ENCODE measurements around the gene SLC44A3. TPM values are rescaled to one million over a fixed set of nuclear protein-coding genes. Genes with fewer than 3 reads are reported as not detected.

Gene SLC44A3
- total RNA-seq, 2 donors from 2014 or later = not detected

DNA sequence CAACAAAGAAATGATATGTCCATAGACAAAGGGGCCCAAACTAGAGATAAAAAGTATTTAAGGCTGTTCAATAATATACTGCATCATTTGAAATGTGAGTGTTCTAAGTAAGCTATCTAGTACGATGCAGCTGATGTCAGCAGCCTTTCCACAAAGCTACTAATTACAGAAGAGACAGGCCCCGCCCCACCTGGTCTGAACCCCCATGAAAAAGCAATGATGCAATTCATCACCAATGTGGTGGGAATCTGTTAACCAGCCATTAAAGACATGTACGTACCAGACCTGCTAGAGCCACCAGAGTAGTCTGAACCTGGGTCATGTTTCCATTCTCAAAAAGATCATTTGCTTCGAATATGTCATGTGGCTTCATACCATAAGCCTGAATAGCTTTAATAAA is 81.7 kb downstream of the SLC44A3 start:
- ATAC-seq (no peak), DNase-seq (ENCODE audit: low spot score) (no peak)
- no peak overlapping the region for H3K27ac Mint-ChIP-seq
- no peaks in the 10 kb centered on the region for H3K9me3 Mint-ChIP-seq
- no peaks in the 10 kb centered on the region for H3K4me1 Mint-ChIP-seq (ENCODE audit: low read depth in 2 of 2)
- H3K4me3 Mint-ChIP-seq = no peak overlapping the region
- H3K36me3 Mint-ChIP-seq = no peaks in the 10 kb centered on the region
- H3K27me3 Mint-ChIP-seq = peaks cover 2 to 7% of the 10 kb centered on the region in 2 donors

DNA sequence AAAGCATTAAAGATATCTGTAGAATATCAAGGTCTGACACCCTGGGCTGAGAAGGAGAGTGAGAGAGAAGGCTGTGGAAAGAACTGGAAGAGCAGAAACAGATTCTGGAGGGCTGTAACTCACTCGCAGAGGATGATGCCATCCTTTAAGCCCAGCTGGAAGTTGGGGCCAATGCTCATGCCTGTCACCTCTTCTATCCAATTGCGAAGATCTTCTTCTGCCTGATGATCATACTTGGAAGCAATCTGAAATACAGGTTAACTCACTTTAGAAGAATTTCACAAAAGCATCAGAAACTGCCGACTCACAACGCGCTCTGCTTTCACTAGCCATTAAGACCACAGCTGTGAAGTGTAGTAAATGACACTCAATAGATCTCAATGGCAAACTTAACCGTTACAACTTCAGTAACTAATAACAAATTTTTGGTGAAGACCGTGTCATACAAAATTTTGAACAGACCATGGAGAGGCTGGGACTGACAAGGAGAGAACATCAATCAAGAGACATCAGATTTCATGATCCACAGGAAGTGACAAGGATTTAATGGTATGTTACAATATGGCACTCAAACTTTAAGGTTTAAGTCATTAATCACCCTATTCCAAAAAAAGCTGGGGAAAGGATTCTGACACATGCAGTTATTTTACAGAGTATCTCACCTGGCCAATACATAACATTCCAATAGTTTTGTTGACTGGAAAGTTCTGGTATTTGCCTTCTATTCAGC is 83.3 kb downstream of the SLC44A3 start:
- H3K4me1 Mint-ChIP-seq (ENCODE audit: low read depth in 2 of 2) = no peaks in the 10 kb centered on the region
- ATAC-seq = no peak
- no peak for DNase-seq (ENCODE audit: low spot score)
- no peaks in the 10 kb centered on the region for H3K9me3 Mint-ChIP-seq
- no peak overlapping the region for H3K4me3 Mint-ChIP-seq
- H3K36me3 Mint-ChIP-seq = no peaks in the 10 kb centered on the region
- H3K27ac Mint-ChIP-seq = no peak overlapping the region
- peaks cover 4 to 14% of the 10 kb centered on the region in 2 donors for H3K27me3 Mint-ChIP-seq

DNA sequence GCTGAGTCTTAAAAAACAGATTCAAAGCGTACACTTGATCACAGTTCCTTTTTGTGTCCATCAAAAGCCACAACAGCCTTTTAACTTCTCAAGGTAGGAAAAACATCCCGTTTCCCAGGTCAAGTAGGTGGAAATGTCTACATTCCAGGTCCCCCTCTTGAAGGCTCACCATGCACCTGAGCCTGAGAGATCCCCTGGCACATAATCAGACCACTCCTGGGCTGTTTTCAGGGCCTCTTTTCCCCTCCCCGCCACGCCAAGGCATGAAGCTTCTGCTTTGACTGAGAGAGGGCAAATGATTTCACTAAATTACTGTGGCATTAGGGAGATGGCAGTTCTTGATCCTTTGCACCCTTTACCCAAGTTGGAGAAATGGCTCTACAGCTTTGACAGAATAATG is 85.0 kb downstream of the SLC44A3 start:
- no peaks in the 10 kb centered on the region for H3K9me3 Mint-ChIP-seq
- DNase-seq (ENCODE audit: low spot score) (no peak), ATAC-seq (no peak)
- no peaks in the 10 kb centered on the region for H3K4me1 Mint-ChIP-seq (ENCODE audit: low read depth in 2 of 2)
- peaks cover 11 to 25% of the 10 kb centered on the region in 2 donors for H3K27me3 Mint-ChIP-seq
- H3K36me3 Mint-ChIP-seq = no peaks in the 10 kb centered on the region
- no peak overlapping the region for H3K4me3 Mint-ChIP-seq
- H3K27ac Mint-ChIP-seq = no peak overlapping the region

DNA sequence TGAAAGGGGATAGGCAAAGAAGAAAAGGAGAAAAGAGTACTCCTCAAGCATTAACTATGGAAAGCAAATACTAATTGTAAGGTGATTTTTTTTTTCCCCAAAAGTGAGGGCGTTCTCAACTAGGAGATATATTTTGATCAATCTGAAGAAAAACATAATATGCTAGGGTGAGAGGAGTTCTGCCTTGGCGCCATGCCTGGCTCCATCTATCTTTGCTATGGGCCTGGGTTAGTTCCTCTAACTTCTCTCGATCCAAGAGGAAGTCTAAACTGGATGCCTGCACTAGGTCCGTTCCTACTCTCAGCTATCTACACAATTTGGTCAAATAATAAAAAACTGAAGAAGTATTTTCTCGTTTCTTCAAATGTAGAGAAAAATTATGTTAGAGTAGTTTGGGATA is 86.2 kb downstream of the SLC44A3 start:
- DNase-seq (ENCODE audit: low spot score) = no peak

DNA sequence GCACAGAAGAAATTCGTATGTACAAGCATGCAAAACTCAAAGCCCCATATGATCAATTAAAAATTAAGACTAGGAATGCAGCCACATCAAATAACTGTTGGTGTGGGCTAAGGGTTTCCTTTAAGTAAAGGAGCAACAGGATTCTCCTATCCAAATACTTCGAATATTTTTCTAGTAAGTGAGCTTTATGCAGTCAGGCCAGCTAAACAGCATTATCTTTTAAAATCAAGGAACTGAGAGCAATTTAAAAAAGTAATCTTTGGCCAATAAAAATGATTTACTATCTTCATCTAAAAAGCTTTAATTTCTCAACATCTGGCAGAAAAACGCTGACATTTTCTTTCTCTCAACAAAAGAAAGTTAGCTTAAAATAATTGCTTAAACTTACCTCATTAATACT is 87.0 kb downstream of the SLC44A3 start:
- no peaks in the 10 kb centered on the region for H3K9me3 Mint-ChIP-seq
- ATAC-seq = no peak
- DNase-seq (ENCODE audit: low spot score) = no peak
- peaks cover 19 to 36% of the 10 kb centered on the region in 2 donors for H3K27me3 Mint-ChIP-seq
- no peak overlapping the region for H3K27ac Mint-ChIP-seq
- H3K4me1 Mint-ChIP-seq (ENCODE audit: low read depth in 2 of 2) = no peaks in the 10 kb centered on the region
- H3K4me3 Mint-ChIP-seq = no peak overlapping the region
- no peaks in the 10 kb centered on the region for H3K36me3 Mint-ChIP-seq

More for the DNA sequence above, 86.2 kb downstream of the SLC44A3 start:
- no peaks in the 10 kb centered on the region for H3K9me3 Mint-ChIP-seq
- peaks cover 19 to 36% of the 10 kb centered on the region in 2 donors for H3K27me3 Mint-ChIP-seq
- H3K4me3 Mint-ChIP-seq = no peak overlapping the region
- H3K36me3 Mint-ChIP-seq = no peaks in the 10 kb centered on the region
- H3K4me1 Mint-ChIP-seq (ENCODE audit: low read depth in 2 of 2) = no peaks in the 10 kb centered on the region
- no peak overlapping the region for H3K27ac Mint-ChIP-seq
- no peak for ATAC-seq

DNA sequence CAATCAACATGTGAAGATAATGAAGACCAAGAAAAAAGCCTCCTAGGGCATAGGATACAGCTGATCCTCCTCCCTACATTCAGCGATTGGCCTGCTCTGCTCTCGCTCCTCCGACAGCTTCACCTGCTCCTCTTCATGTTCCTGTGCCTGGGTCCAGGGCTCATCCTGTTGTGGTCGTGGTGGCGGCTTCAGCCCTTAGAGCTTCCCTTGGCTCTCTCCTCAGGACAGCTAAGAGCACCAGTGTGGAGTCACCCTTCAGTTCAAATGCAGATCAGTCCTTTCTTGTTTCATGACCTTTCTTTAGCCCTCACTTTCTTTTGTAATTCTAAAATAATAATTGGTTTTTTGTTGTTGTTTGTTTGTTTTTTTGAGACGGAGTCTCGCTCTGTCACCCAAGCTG is 88.0 kb downstream of the SLC44A3 start:
- no peaks in the 10 kb centered on the region for H3K9me3 Mint-ChIP-seq
- H3K4me1 Mint-ChIP-seq (ENCODE audit: low read depth in 2 of 2) = no peaks in the 10 kb centered on the region
- H3K27ac Mint-ChIP-seq = no peak overlapping the region
- peaks cover 17 to 40% of the 10 kb centered on the region in 2 donors for H3K27me3 Mint-ChIP-seq
- H3K4me3 Mint-ChIP-seq = no peak overlapping the region
- DNase-seq (ENCODE audit: low spot score) (no peak), ATAC-seq (no peak)
- H3K36me3 Mint-ChIP-seq = no peaks in the 10 kb centered on the region

DNA sequence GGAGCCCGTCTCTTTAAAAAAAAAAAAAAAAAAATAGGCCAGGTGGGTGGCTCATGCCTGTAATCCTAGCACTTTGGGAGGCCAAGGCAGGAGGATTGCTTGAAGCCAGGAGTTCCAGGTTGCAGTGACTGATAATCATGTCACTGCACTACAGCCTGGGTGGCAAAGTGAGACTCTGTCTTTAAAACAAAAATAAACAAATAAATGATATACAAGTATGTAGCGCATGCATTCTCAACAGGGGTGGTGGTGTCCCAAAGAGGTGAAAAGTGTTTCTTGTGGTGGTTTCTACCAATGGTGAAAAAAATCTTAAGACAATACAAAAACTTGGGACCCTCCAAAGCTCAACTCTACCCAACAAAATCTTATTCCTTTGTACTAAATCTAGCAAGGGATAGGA is 88.8 kb downstream of the SLC44A3 start:
- DNase-seq (ENCODE audit: low spot score) (no peak), ATAC-seq (no peak)
- Mint-ChIP-seq H3K9me3 (no peaks in the 10 kb centered on the region), H3K4me1 (ENCODE audit: low read depth in 2 of 2) (no peaks in the 10 kb centered on the region), H3K4me3 (no peak overlapping the region), H3K27ac (no peak overlapping the region), H3K36me3 (no peaks in the 10 kb centered on the region), H3K27me3 (peaks cover 23 to 48% of the 10 kb centered on the region in 2 donors)

DNA sequence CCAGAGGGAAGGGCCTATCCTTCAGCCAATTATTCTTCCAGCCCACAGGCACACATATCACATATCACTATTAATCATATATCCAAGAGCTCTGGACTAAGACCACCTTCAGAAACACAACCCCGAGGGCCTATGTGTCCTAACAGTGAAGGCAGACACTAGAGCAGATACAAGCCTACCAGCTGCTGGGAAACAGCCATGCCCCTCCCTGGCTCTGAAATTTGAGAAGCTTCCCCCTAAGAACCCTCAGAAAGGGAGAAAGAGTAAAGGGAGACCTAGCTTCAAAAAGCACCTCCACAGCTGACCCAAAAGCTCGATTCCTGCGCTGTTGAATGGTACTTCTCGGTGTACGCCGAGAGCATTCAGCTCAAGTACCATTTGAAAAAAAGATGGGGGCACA is 89.3 kb downstream of the SLC44A3 start:
- Mint-ChIP-seq H3K27ac (no peak overlapping the region), H3K27me3 (peaks cover 28 to 50% of the 10 kb centered on the region in 2 donors)
- ATAC-seq = no peak

DNA sequence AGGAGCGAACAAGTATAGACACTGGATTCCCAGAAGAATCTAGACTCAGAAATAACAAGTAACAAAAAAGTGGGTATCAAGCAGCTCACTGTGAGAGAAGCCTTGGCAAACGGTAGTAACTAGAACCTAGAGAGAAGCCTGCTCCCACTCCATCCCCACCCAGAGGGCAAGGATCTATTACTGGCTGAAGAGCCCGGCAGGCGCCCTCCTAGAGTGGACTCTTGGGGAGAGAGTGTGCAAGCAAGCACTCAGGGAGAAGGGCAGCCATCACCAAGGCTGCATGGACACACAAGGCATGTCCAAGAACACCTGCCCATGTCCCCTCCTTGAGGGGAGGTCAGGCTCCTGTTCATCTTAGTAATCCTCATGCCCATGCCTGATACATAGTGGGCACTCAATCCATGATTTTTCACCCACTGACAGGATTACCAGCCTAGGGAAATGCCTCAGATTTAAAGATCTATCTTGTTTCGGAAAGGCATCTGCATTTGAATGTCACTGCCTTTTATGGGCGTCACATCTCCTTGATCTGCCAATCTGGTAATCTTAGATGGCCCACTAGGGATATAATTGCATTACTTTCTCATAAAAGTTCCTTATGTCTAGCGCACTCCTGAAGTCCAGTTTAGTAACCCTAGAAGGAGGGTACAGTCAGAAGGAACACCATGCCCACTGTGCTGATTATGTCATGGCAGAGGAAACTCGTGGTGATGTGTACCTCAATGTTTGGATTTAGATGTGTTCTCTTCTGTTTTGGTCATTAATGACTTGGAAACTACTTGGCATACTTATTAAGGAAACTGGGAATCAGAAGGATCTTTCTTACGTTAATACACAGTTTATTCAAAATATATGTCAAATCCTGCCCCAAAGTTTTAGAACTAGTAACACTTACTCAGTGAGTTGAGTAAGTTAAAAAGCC is 92.4 kb downstream of the SLC44A3 start:
- DNase-seq (ENCODE audit: low spot score) (no peak), ATAC-seq (no peak)
- Mint-ChIP-seq H3K27me3 (peaks cover 43 to 48% of the 10 kb centered on the region in 2 donors), H3K4me1 (ENCODE audit: low read depth in 2 of 2) (no peaks in the 10 kb centered on the region), H3K9me3 (no peaks in the 10 kb centered on the region), H3K27ac (no peak overlapping the region), H3K4me3 (no peak overlapping the region), H3K36me3 (no peaks in the 10 kb centered on the region)

More for the DNA sequence above, 89.3 kb downstream of the SLC44A3 start:
- no peak overlapping the region for H3K4me3 Mint-ChIP-seq
- DNase-seq (ENCODE audit: low spot score) = no peak
- no peaks in the 10 kb centered on the region for H3K4me1 Mint-ChIP-seq (ENCODE audit: low read depth in 2 of 2)
- no peaks in the 10 kb centered on the region for H3K36me3 Mint-ChIP-seq
- H3K9me3 Mint-ChIP-seq = no peaks in the 10 kb centered on the region

DNA sequence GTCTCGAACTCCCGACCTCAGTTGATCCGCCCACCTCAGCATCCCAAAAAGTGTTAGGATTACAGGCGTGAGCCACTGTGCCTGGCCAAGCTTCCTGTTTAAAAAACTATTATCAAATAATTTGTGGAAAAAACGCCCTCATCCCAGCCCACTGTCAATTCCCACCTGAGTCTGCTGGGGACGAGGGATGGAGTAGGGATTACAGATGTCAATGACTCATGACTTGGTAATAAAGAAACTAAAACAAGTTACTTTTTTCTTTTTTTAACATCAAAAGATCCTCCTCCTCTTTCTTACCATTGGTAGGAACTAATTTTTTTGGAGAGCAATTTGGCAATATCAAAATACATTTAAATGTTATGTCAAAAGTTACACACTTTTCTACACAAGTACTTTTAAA is 97.1 kb downstream of the SLC44A3 start:
- no peak overlapping the region for H3K27ac Mint-ChIP-seq
- peaks cover 34 to 37% of the 10 kb centered on the region in 2 donors for H3K27me3 Mint-ChIP-seq
- DNase-seq (ENCODE audit: low spot score) (no peak), ATAC-seq (no peak)
- no peaks in the 10 kb centered on the region for H3K4me1 Mint-ChIP-seq (ENCODE audit: low read depth in 2 of 2)
- H3K36me3 Mint-ChIP-seq = no peaks in the 10 kb centered on the region
- no peak overlapping the region for H3K4me3 Mint-ChIP-seq
- H3K9me3 Mint-ChIP-seq = no peaks in the 10 kb centered on the region

DNA sequence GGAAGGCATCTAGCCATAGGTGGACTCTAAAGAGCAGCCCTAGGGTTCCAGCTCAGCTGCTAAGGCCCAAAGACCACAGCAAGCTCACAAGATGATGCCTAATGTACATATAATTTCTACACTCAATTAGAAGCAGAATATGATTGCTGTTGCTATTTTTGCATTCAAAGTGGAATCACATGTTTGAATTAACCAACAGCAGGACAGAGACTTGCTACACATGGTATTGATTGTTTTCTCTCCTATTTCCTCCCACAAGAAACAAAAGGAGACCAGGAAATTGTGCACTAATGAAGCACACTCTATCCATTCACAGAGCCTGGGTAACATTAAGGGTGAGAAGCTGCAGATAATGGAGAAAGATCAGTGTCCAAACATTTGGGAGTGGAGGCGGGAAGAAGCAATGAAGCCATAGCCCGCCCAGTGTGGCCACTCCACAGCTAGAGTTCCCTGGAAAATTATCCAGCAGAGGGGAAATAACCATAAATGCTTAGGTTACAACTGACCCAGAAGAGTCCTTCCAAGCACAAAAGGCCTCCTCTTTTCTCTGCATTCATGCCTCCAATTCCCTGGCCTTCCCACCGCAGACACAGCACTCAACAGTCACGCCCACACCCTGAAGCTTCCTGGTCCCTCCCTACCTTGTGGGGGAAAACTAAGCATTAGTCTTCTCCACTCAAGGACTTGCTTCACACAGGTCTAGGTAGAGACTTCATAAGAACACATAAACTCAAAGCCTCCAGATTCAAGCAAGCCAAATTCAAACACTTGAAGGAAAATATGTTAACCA is 99.3 kb downstream of the SLC44A3 start:
- Mint-ChIP-seq H3K27me3 (peaks cover 35 to 39% of the 10 kb centered on the region in 2 donors), H3K9me3 (no peaks in the 10 kb centered on the region), H3K27ac (no peak overlapping the region), H3K4me1 (ENCODE audit: low read depth in 2 of 2) (peaks cover 0 to 3% of the 10 kb centered on the region in 2 donors), H3K36me3 (no peaks in the 10 kb centered on the region), H3K4me3 (no peak overlapping the region)
- DNase-seq (ENCODE audit: low spot score) (no peak), ATAC-seq (no peak)

DNA sequence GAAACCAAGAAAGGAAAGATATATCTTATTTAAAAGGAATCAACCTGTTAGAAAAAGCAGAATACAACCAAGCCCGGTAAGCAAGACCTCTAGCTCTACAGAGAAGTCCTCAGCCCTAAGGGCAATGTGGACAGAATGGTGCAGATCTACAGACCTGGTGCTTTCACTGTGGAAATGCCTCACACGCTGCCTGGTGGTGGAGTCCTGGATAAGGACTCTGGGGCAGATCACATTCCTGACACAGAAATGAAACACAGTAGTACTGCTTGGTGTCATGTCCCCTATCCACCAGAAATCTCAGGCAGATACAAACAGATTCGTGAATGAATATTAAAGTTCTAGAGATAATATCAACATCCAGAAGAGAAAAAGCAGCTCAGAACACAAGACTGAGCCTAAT is 99.9 kb downstream of the SLC44A3 start:
- Mint-ChIP-seq H3K36me3 (no peaks in the 10 kb centered on the region), H3K9me3 (no peaks in the 10 kb centered on the region), H3K27me3 (peaks cover 38 to 43% of the 10 kb centered on the region in 2 donors), H3K4me3 (no peak overlapping the region), H3K4me1 (ENCODE audit: low read depth in 2 of 2) (peaks cover 0 to 3% of the 10 kb centered on the region in 2 donors), H3K27ac (no peak overlapping the region)
- DNase-seq (ENCODE audit: low spot score) = no peak
- ATAC-seq = no peak

DNA sequence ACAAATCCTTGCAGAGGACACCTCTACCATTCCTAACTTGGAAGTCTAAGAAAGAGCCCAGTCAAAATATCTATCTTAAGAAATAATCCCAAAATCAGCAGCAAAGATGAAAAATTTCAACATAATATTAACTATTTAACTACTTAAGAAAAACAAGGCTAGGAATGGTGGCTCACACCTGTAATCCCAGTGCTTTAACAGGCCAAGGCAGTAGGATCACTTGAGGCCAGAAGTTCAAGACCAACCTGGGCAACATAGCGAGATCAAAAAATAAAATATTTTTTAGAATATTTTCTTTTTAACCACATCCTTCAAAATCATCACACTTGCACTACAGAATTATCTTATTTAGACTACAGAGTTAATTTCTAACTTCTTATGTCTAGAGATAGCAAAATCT is 101.8 kb downstream of the SLC44A3 start:
- H3K27ac Mint-ChIP-seq = no peak overlapping the region

More for the DNA sequence above, 101.8 kb downstream of the SLC44A3 start:
- peaks cover 6 to 7% of the 10 kb centered on the region in 2 donors for H3K4me1 Mint-ChIP-seq (ENCODE audit: low read depth in 2 of 2)
- ATAC-seq = no peak
- H3K4me3 Mint-ChIP-seq = no peak overlapping the region
- H3K9me3 Mint-ChIP-seq = no peaks in the 10 kb centered on the region
- peaks cover 33 to 55% of the 10 kb centered on the region in 2 donors for H3K27me3 Mint-ChIP-seq
- no peak for DNase-seq (ENCODE audit: low spot score)
- no peaks in the 10 kb centered on the region for H3K36me3 Mint-ChIP-seq
